ENCODE measurements around the gene SCG2. TPM values are rescaled to one million over a fixed set of nuclear protein-coding genes. Genes with fewer than 3 reads are reported as not detected.
"Not testable (repeated sequence)": the region's sequence is repeated elsewhere in the genome, so short reads cannot be mapped to it uniquely, and the experiment has no call there.

SCG2 gene
- total and polyA plus RNA-seq, 2 donors (not counting 1 experiment from before 2014, with no cell fraction given), result 0.66 to 2.9 TPM

DNA sequence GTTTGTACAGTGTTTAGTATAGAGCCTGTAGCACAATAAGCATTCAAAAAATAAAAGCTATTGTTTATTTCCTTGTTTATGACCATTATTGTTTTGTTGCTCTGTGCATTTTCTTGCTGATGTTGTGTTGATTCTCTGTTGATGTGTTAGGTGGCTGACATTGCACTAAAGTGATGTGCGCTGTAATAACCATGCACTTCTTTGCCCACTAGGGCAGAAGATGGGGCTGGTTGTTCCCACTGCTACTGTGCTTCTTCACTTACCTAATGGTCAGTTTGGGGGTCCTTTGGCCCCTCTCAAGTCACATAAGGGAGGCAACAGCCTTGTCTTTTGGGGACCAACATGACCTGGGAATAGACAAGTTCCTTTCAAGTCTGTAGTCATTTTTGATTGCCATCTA is 6.0 kb downstream of the SCG2 start:
- Histone ChIP-seq H3K4me1 (ENCODE audit: control insufficient read depth, extremely low read depth, insufficient read depth, low read length) (peaks cover 9% of the 10 kb centered on the region), H3K9me3 (ENCODE audit: control insufficient read depth, insufficient read depth, low read depth, low read length) (no peaks in the 10 kb centered on the region), H3K36me3 (ENCODE audit: control insufficient read depth, insufficient read depth, low read length) (no peaks in the 10 kb centered on the region), H3K27ac (ENCODE audit: insufficient read depth, low read length) (no peak overlapping the region), H3K79me2 (ENCODE audit: control insufficient read depth, insufficient read depth, low read length) (no peaks in the 10 kb centered on the region), H3K4me3 (replicated peaks in 1 of 4; ENCODE audit: control extremely low read depth in 1 of 4, insufficient read depth in 1 of 4, low read depth in 3 of 4, low read length in 4 of 4) (no peak overlapping the region), H2AFZ (ENCODE audit: low read length) (no peak overlapping the region), H3K9ac (ENCODE audit: insufficient read depth, low read length) (no peak overlapping the region), H4K20me1 (ENCODE audit: control insufficient read depth, extremely low read depth, insufficient read depth, low read length) (no peaks in the 10 kb centered on the region), H3K4me2 (ENCODE audit: extremely low read depth, insufficient read depth, low read length) (no peak overlapping the region), H3K27me3 (ENCODE audit: control insufficient read depth, insufficient read depth, low read length) (no peaks in the 10 kb centered on the region)
- no peak for DNase-seq (ENCODE audit: low read depth in 2 of 2)
- TF ChIP-seq, protein P1, sequence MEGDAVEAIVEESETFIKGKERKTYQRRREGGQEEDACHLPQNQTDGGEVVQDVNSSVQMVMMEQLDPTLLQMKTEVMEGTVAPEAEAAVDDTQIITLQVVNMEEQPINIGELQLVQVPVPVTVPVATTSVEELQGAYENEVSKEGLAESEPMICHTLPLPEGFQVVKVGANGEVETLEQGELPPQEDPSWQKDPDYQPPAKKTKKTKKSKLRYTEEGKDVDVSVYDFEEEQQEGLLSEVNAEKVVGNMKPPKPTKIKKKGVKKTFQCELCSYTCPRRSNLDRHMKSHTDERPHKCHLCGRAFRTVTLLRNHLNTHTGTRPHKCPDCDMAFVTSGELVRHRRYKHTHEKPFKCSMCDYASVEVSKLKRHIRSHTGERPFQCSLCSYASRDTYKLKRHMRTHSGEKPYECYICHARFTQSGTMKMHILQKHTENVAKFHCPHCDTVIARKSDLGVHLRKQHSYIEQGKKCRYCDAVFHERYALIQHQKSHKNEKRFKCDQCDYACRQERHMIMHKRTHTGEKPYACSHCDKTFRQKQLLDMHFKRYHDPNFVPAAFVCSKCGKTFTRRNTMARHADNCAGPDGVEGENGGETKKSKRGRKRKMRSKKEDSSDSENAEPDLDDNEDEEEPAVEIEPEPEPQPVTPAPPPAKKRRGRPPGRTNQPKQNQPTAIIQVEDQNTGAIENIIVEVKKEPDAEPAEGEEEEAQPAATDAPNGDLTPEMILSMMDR (conservative IDR thresholded peaks at IDR 0.05 in 1 of 2, IDR thresholded peaks at IDR 0.05 in 1 of 2; ENCODE audit: low read depth in 1 of 2, low read length in 2 of 2), result no peak
- TF ChIP-seq EZH2 (IDR thresholded peaks at IDR 0.05; ENCODE audit: low read length, missing control alignments), result no peak

DNA sequence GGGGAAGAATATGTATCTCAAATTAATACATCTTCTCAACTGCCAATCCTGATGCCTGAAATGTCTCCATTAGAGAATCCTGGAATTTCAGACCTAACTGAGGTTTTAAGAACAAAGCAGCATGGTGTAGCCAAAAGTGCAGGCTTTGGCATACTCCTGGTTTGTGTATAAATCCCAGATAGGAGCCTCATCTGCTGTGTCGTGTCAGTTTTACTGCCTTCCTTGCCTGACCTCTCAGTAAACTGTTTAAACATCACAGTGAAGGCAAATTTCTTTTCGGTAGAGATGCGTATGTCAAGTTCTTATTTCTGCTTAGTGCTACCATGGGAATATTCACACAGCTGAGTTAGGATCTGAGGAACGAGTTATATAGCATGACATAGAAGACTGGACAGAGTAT is 7.3 kb downstream of the SCG2 start:
- Histone ChIP-seq H4K20me1 (ENCODE audit: control insufficient read depth, extremely low read depth, insufficient read depth, low read length) (no peaks in the 10 kb centered on the region), H3K4me2 (ENCODE audit: extremely low read depth, insufficient read depth, low read length) (no peak overlapping the region), H3K9me3 (ENCODE audit: control insufficient read depth, insufficient read depth, low read depth, low read length) (no peaks in the 10 kb centered on the region), H3K27ac (ENCODE audit: insufficient read depth, low read length) (no peak overlapping the region), H3K4me1 (ENCODE audit: control insufficient read depth, extremely low read depth, insufficient read depth, low read length) (peaks cover 11% of the 10 kb centered on the region), H3K4me3 (replicated peaks in 1 of 4; ENCODE audit: control extremely low read depth in 1 of 4, insufficient read depth in 1 of 4, low read depth in 3 of 4, low read length in 4 of 4) (no peak overlapping the region), H2AFZ (ENCODE audit: low read length) (no peak overlapping the region), H3K9ac (ENCODE audit: insufficient read depth, low read length) (no peak overlapping the region), H3K36me3 (ENCODE audit: control insufficient read depth, insufficient read depth, low read length) (no peaks in the 10 kb centered on the region), H3K27me3 (ENCODE audit: control insufficient read depth, insufficient read depth, low read length) (no peaks in the 10 kb centered on the region), H3K79me2 (ENCODE audit: control insufficient read depth, insufficient read depth, low read length) (no peaks in the 10 kb centered on the region)
- no peak for TF ChIP-seq EZH2 (IDR thresholded peaks at IDR 0.05; ENCODE audit: low read length, missing control alignments)
- TF ChIP-seq, protein P1 (conservative IDR thresholded peaks at IDR 0.05 in 1 of 2, IDR thresholded peaks at IDR 0.05 in 1 of 2; ENCODE audit: low read depth in 1 of 2, low read length in 2 of 2), result no peak
- DNase-seq (ENCODE audit: low read depth in 2 of 2), result no peak

DNA sequence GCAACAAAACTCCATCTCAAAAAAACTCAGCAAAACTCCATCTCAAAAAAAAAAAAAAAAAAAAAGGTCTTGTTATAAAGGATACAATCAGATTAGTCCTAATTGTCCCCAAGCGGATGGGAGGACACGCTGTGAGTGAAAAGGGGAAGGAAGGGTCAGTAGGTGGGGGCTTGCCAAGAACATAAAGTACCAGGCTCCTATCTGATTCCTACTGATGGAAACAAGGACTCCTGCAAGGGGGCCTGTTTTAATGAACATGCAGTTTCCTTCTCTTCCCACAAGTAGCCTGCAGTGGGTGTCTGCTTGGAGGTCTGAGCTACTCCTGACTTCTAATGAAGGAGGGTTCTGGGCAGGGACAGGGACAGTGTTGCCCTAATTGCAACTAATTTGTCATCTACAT is 7.9 kb downstream of the SCG2 start:
- H3K4me3 ChIP-seq (replicated peaks in 1 of 4; ENCODE audit: control extremely low read depth in 1 of 4, insufficient read depth in 1 of 4, low read depth in 3 of 4, low read length in 4 of 4), result no peak overlapping the region

DNA sequence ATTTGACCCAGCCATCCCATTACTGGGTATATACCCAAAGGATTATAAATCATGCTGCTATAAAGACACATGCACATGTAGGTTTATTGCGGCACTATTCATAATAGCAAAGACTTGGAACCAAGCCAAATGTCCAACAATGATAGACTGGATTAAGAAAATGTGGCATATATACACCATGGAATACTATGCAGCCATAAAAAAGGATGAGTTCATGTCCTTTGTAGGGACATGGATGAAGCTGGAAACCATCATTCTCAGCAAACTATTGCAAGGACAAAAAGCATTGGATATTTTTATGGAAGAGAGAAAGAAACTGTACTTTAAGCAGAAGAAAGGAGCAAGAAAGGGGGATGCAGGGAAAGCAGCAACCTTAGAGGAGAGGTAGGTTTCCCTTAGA is 9.5 kb downstream of the SCG2 start:
- not testable (repeated sequence) for H3K9ac ChIP-seq (ENCODE audit: insufficient read depth, low read length); H3K27ac ChIP-seq (ENCODE audit: insufficient read depth, low read length); DNase-seq (ENCODE audit: low read depth in 2 of 2); H3K79me2 ChIP-seq (ENCODE audit: control insufficient read depth, insufficient read depth, low read length); H3K36me3 ChIP-seq (ENCODE audit: control insufficient read depth, insufficient read depth, low read length); H3K4me1 ChIP-seq (ENCODE audit: control insufficient read depth, extremely low read depth, insufficient read depth, low read length); H3K9me3 ChIP-seq (ENCODE audit: control insufficient read depth, insufficient read depth, low read depth, low read length); H3K4me3 ChIP-seq (replicated peaks in 1 of 4; ENCODE audit: control extremely low read depth in 1 of 4, insufficient read depth in 1 of 4, low read depth in 3 of 4, low read length in 4 of 4); H2AFZ ChIP-seq (ENCODE audit: low read length); H3K27me3 ChIP-seq (ENCODE audit: control insufficient read depth, insufficient read depth, low read length); H3K4me2 ChIP-seq (ENCODE audit: extremely low read depth, insufficient read depth, low read length); H4K20me1 ChIP-seq (ENCODE audit: control insufficient read depth, extremely low read depth, insufficient read depth, low read length)

More for the DNA sequence above, 7.9 kb downstream of the SCG2 start:
- no peaks in the 10 kb centered on the region for H4K20me1 ChIP-seq (ENCODE audit: control insufficient read depth, extremely low read depth, insufficient read depth, low read length)
- no peak overlapping the region for H3K9ac ChIP-seq (ENCODE audit: insufficient read depth, low read length)
- no peaks in the 10 kb centered on the region for H3K9me3 ChIP-seq (ENCODE audit: control insufficient read depth, insufficient read depth, low read depth, low read length)
- H3K27ac ChIP-seq (ENCODE audit: insufficient read depth, low read length), result no peak overlapping the region
- no peaks in the 10 kb centered on the region for H3K79me2 ChIP-seq (ENCODE audit: control insufficient read depth, insufficient read depth, low read length)
- no peak overlapping the region for H3K4me2 ChIP-seq (ENCODE audit: extremely low read depth, insufficient read depth, low read length)
- H3K4me1 ChIP-seq (ENCODE audit: control insufficient read depth, extremely low read depth, insufficient read depth, low read length), result peaks cover 11% of the 10 kb centered on the region
- H3K27me3 ChIP-seq (ENCODE audit: control insufficient read depth, insufficient read depth, low read length), result no peaks in the 10 kb centered on the region
- TF ChIP-seq EZH2 (IDR thresholded peaks at IDR 0.05; ENCODE audit: low read length, missing control alignments), result no peak
- TF ChIP-seq, protein P1 (conservative IDR thresholded peaks at IDR 0.05 in 1 of 2, IDR thresholded peaks at IDR 0.05 in 1 of 2; ENCODE audit: low read depth in 1 of 2, low read length in 2 of 2), result no peak
- DNase-seq (ENCODE audit: low read depth in 2 of 2), result no peak
- H3K36me3 ChIP-seq (ENCODE audit: control insufficient read depth, insufficient read depth, low read length), result no peaks in the 10 kb centered on the region
- H2AFZ ChIP-seq (ENCODE audit: low read length), result no peak overlapping the region
